Neural progenitor cell (in vitro differentiated cells): ENCODE results near the gene CTNNA3. TPM values are rescaled to one million over a fixed set of nuclear protein-coding genes. Genes with fewer than 3 reads are reported as not detected.

Experiments
- DNase-seq: peaks from one replicate; pipeline ENCODE4 v3.0.0-alpha.2; 2016; ENCODE audit warnings: low spot score
- H2AFZ ChIP-seq: fragments of 200-600 bp; sonication (generic); replicated peaks from 2 replicates; pipeline ENCODE4 v1.6.1; 2016; ENCODE audit warnings: antibody characterized with exemption
- H3F3A ChIP-seq: fragments of 200-600 bp; sonication (generic); 2 replicates; pipeline ENCODE4 v1.6.1; 2016; ENCODE audit warnings: antibody characterized with exemption, low read depth
- H3K27ac ChIP-seq: fragments of 200-600 bp; sonication (generic); 2 replicates; pipeline ENCODE4 v1.5.1; 2016; ENCODE audit warnings: mild to moderate bottlenecking
- H3K27me3 ChIP-seq: fragments of 200-600 bp; sonication (generic); 2 replicates; pipeline ENCODE4 v1.6.1; 2016; ENCODE audit warnings: mild to moderate bottlenecking, moderate library complexity
- H3K36me3 ChIP-seq: fragments of 200-600 bp; sonication (generic); 2 replicates; pipeline ENCODE4 v1.5.1; 2016
- H3K4me1 ChIP-seq: fragments of 200-600 bp; sonication (generic); 2 replicates; pipeline ENCODE4 v1.6.1; 2016; ENCODE audit warnings: mixed run types
- H3K4me2 ChIP-seq: fragments of 200-600 bp; sonication (generic); 2 replicates; pipeline ENCODE4 v1.6.1; 2016
- H3K4me3 ChIP-seq: fragments of 200-600 bp; sonication (generic); 2 replicates; pipeline ENCODE4 v1.5.1; 2016
- H3K79me2 ChIP-seq: fragments of 200-600 bp; sonication (generic); 2 replicates; pipeline ENCODE4 v1.6.1; 2016; ENCODE audit warnings: low read depth
- H3K9ac ChIP-seq: fragments of 200-600 bp; sonication (generic); 2 replicates; pipeline ENCODE4 v1.6.1; 2016
- H3K9me3 ChIP-seq: fragments of 200-600 bp; sonication (generic); 2 replicates; pipeline ENCODE4 v1.5.1; 2016; ENCODE audit warnings: low read depth
- H4K20me1 ChIP-seq: fragments of 200-600 bp; sonication (generic); 2 replicates; pipeline ENCODE4 v1.6.1; 2016; ENCODE audit warnings: low read depth
- H3K27ac Mint-ChIP-seq: 3 replicates; pipeline ENCODE4 v1.8.0; 2021; ENCODE audit warnings: mixed read lengths
- H3K27me3 Mint-ChIP-seq: 2 replicates; pipeline ENCODE4 v1.8.0; 2022; ENCODE audit warnings: low read depth, mild to moderate bottlenecking, inconsistent platforms, moderate library complexity, mixed read lengths; ENCODE audit not compliant: insufficient read depth
- H3K36me3 Mint-ChIP-seq: 3 replicates; pipeline ENCODE4 v1.8.0; 2021; ENCODE audit warnings: mixed read lengths
- H3K4me1 Mint-ChIP-seq: 3 replicates; pipeline ENCODE4 v1.8.0; 2021; ENCODE audit warnings: mixed read lengths
- H3K4me3 Mint-ChIP-seq: 3 replicates; pipeline ENCODE4 v1.8.0; 2021; ENCODE audit warnings: mild to moderate bottlenecking, moderate library complexity, mixed read lengths
- H3K9me3 Mint-ChIP-seq: 3 replicates; pipeline ENCODE4 v1.8.0; 2020; ENCODE audit warnings: mixed read lengths
- EZH2 ChIP-seq: fragments of 200-600 bp; sonication (generic); IDR thresholded peaks from 2 replicates; pipeline ENCODE4 v1.6.1; 2017; ENCODE audit warnings: antibody characterized with exemption, mild to moderate bottlenecking, moderate library complexity
- EZH2phosphoT487 ChIP-seq: fragments of 200-600 bp; sonication (generic); IDR thresholded peaks from 2 replicates; pipeline ENCODE4 v1.6.1; 2017; ENCODE audit warnings: antibody characterized with exemption
- total RNA-seq: library from RNA; depleted of rRNA; stranded (reverse); fragments of >200 nt; gene quantifications from 2 replicates; pipeline ENCODE4 v1.2.3, GENCODE V29; 2015; ENCODE audit warnings: low replicate concordance
- TF ChIP-seq, protein P1 (sequence below): fragments of 200-600 bp; sonication (generic); IDR thresholded peaks from 2 replicates; pipeline ENCODE4 v1.5.1; 2017; ENCODE audit warnings: antibody characterized with exemption, mild to moderate bottlenecking

The CTNNA3 gene
- total RNA-seq, 1 donor from 2014 or later = 12.9 TPM

DNA sequence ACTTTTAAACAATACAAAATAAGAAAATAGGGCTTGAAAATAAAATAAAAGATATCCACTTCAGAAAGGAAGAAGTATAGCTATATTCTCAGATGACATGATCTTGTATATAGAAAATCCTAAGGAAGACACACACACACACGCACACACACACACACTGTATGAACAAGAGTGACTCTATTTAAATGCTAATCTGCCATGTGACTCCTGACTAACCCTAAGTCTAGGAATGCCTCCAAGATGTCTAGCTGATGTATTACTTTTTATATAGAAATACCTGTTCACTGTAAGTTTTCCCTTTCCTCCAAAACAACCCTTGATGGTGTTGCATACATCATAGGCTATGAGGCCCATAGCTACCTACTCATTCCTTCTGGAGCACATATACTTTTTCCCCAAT lies 943.3 kb downstream of the CTNNA3 start:
- Histone ChIP-seq H3K9ac (no peak overlapping the region), H3K4me3 (no peak overlapping the region), H3K4me2 (no peak overlapping the region), H3K27ac (no peak overlapping the region), H4K20me1 (no peaks in the 10 kb centered on the region), H2AFZ (no peak overlapping the region), H3K27me3 (no peaks in the 10 kb centered on the region), H3K79me2 (no peaks in the 10 kb centered on the region), H3K9me3 (no peaks in the 10 kb centered on the region), H3F3A (peaks cover 3% of the 10 kb centered on the region), H3K36me3 (no peaks in the 10 kb centered on the region), H3K4me1 (peaks cover 22% of the 10 kb centered on the region)
- no peaks in the 10 kb centered on the region for H3K27me3 Mint-ChIP-seq
- no peak for DNase-seq
- TF ChIP-seq EZH2phosphoT487 (no peak), EZH2 (no peak)
- TF ChIP-seq, protein P1, sequence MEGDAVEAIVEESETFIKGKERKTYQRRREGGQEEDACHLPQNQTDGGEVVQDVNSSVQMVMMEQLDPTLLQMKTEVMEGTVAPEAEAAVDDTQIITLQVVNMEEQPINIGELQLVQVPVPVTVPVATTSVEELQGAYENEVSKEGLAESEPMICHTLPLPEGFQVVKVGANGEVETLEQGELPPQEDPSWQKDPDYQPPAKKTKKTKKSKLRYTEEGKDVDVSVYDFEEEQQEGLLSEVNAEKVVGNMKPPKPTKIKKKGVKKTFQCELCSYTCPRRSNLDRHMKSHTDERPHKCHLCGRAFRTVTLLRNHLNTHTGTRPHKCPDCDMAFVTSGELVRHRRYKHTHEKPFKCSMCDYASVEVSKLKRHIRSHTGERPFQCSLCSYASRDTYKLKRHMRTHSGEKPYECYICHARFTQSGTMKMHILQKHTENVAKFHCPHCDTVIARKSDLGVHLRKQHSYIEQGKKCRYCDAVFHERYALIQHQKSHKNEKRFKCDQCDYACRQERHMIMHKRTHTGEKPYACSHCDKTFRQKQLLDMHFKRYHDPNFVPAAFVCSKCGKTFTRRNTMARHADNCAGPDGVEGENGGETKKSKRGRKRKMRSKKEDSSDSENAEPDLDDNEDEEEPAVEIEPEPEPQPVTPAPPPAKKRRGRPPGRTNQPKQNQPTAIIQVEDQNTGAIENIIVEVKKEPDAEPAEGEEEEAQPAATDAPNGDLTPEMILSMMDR = no peak
- no peaks in the 10 kb centered on the region for H3K36me3 Mint-ChIP-seq
- H3K4me3 Mint-ChIP-seq = no peak overlapping the region
- no peak overlapping the region for H3K27ac Mint-ChIP-seq
- no peaks in the 10 kb centered on the region for H3K9me3 Mint-ChIP-seq
- H3K4me1 Mint-ChIP-seq = no peaks in the 10 kb centered on the region

DNA sequence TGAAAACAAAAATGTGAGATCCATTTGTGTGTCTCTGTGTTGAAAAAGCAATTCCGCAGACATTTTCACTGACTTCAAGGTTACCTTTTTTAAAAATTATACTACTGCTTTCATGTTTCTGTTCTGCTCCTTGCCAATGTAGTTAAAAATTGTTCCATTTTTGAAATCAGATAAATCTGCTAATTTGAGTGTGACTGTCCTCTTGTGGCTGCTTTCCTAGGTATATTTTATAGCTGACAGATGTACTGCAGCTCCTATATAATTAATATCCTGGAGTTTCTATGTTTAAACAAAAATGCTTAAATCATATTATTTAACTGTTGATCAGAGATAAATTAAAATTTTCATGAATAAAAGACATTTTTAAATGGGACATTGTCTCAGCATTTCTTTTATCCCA lies 947.8 kb downstream of the CTNNA3 start:
- Mint-ChIP-seq H3K36me3 (no peaks in the 10 kb centered on the region), H3K9me3 (no peaks in the 10 kb centered on the region), H3K27ac (no peak overlapping the region), H3K27me3 (no peaks in the 10 kb centered on the region), H3K4me3 (no peak overlapping the region), H3K4me1 (no peaks in the 10 kb centered on the region)
- no peak for DNase-seq
- no peaks in the 10 kb centered on the region for H4K20me1 ChIP-seq
- TF ChIP-seq EZH2phosphoT487 (no peak), EZH2 (no peak)
- TF ChIP-seq, protein P1 = no peak
- H3F3A ChIP-seq = no peaks in the 10 kb centered on the region
- H3K9ac ChIP-seq = no peak overlapping the region
- H3K9me3 ChIP-seq = no peaks in the 10 kb centered on the region
- no peak overlapping the region for H2AFZ ChIP-seq
- H3K36me3 ChIP-seq = no peaks in the 10 kb centered on the region
- H3K27me3 ChIP-seq = no peaks in the 10 kb centered on the region
- H3K79me2 ChIP-seq = no peaks in the 10 kb centered on the region
- no peak overlapping the region for H3K27ac ChIP-seq
- no peak overlapping the region for H3K4me2 ChIP-seq
- H3K4me3 ChIP-seq = no peak overlapping the region
- no peaks in the 10 kb centered on the region for H3K4me1 ChIP-seq

DNA sequence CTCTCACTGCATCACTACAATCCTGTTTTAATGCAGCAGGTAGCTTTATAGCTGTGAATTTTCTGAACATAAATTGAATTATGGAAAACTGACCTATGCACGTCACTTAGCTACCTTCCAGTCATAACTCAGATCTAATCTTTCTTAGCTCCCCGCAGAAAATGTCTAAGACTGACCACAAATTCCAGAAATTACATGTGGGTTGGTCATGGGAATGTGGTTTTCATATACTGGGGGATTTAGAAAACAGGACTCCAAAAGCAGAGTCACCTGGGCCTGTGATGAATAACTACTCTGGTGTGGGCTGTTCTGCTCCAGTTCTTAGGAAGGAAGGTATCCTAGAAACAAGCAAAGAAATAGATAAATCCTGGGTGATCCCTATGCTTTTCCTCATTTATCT lies 948.5 kb downstream of the CTNNA3 start:
- no peaks in the 10 kb centered on the region for H3K9me3 Mint-ChIP-seq
- H3K27ac Mint-ChIP-seq = no peak overlapping the region
- TF ChIP-seq EZH2 (no peak), EZH2phosphoT487 (no peak)
- TF ChIP-seq, protein P1 = no peak
- no peak for DNase-seq
- H3K4me2 ChIP-seq = no peak overlapping the region
- no peak overlapping the region for H3K4me3 Mint-ChIP-seq
- H3K4me1 ChIP-seq = no peaks in the 10 kb centered on the region
- H3K27me3 Mint-ChIP-seq = no peaks in the 10 kb centered on the region
- H3K4me3 ChIP-seq = no peak overlapping the region
- H3K79me2 ChIP-seq = no peaks in the 10 kb centered on the region
- no peaks in the 10 kb centered on the region for H3K27me3 ChIP-seq
- H3K36me3 Mint-ChIP-seq = no peaks in the 10 kb centered on the region
- H3K27ac ChIP-seq = no peak overlapping the region
- no peaks in the 10 kb centered on the region for H3K9me3 ChIP-seq
- no peaks in the 10 kb centered on the region for H4K20me1 ChIP-seq
- H3K36me3 ChIP-seq = no peaks in the 10 kb centered on the region
- no peak overlapping the region for H3K9ac ChIP-seq
- H2AFZ ChIP-seq = no peak overlapping the region
- no peaks in the 10 kb centered on the region for H3K4me1 Mint-ChIP-seq
- no peaks in the 10 kb centered on the region for H3F3A ChIP-seq

DNA sequence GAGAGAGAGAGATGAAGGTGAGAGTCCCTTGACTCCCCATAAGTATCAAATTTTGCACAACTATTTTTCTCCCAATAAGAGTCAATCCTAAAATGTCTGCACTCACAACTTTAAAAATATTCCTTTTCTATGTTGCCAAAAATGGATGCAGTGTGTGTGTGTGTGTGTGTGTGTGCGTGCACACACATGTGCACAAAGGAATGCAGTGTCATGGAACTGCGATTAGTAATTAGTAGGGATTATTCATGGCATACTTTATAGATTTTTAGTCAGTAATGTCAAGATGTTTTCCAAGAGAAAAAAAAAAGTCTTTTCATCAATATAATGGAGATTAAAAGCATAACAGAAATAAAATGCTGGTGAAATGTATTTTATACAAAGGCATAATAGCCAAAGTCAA lies 949.3 kb downstream of the CTNNA3 start:
- Histone ChIP-seq H3K4me2 (no peak overlapping the region), H3K27ac (no peak overlapping the region), H3K79me2 (no peaks in the 10 kb centered on the region), H4K20me1 (no peaks in the 10 kb centered on the region), H3K9ac (no peak overlapping the region), H3K27me3 (no peaks in the 10 kb centered on the region), H3F3A (no peaks in the 10 kb centered on the region), H3K4me1 (no peaks in the 10 kb centered on the region), H3K36me3 (no peaks in the 10 kb centered on the region), H3K4me3 (no peak overlapping the region), H2AFZ (no peak overlapping the region), H3K9me3 (no peaks in the 10 kb centered on the region)
- no peaks in the 10 kb centered on the region for H3K36me3 Mint-ChIP-seq
- no peaks in the 10 kb centered on the region for H3K4me1 Mint-ChIP-seq
- no peaks in the 10 kb centered on the region for H3K27me3 Mint-ChIP-seq
- no peak for DNase-seq
- no peak overlapping the region for H3K4me3 Mint-ChIP-seq
- no peak overlapping the region for H3K27ac Mint-ChIP-seq
- TF ChIP-seq, protein P1 = no peak
- TF ChIP-seq EZH2 = no peak
- no peak for TF ChIP-seq EZH2phosphoT487
- H3K9me3 Mint-ChIP-seq = no peaks in the 10 kb centered on the region
